GM21619 (cell line): Measurements from ENCODE around the gene AFDN.

ENCODE experiments used
- ATAC-seq: cut with Tn5 transposase; IDR thresholded peaks from one replicate; pipeline ENCODE4 v1.9.1; 2021; ENCODE audit not compliant: unreplicated experiment

The AFDN gene

GRCh38 chr6:167860550-167861226 is 34.0 kb downstream of the AFDN start:
- ATAC-seq = no peak

DNA sequence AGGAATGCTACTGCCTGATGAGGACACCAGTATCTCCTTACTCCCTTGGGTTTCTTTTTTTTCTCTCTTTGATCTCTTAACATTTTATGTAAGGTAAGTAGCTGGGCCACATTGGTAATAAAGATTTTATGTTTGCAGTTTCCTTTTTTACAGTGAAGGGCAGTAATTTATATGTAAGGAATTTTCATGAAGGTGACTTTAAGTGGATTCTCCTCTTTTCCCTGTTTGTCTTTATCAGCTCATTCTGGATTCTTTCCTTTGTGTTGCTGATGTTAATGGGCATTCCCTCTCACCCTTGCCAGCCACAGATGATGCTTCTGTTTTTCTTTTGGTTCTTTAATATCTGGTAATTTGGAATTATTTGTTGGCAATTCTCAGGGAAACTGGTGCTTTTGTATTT is 34.7 kb downstream of the AFDN start:
- ATAC-seq = no peak

GRCh38 chr6:167863897-167864296 is 37.2 kb downstream of the AFDN start:
- no peak for ATAC-seq

GRCh38 chr6:167866642-167867041 is 39.9 kb downstream of the AFDN start:
- no peak for ATAC-seq

DNA sequence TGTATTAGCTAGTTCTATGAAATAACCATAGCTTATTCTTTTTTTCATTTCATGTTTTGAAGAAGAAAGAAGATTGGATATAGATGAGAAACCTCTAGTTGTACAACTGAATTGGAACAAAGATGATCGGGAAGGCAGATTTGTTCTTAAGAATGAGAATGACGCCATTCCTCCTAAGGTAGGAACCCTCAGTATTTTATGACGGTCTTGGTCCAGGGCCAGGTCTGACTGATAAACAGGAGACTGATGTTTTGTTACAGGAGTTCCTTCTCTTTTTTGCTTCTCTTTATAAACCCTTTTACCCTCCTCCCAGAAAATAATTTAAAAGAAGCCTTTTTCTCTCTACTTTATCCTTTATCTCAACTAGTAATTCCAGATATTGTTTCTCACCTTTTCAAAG is 43.6 kb downstream of the AFDN start:
- no peak for ATAC-seq

- no peak for ATAC-seq
These were observed 46.0 kb downstream of the AFDN start for GRCh38 chr6:167872538-167873210.

GRCh38 chr6:167877994-167878779 is 51.5 kb downstream of the AFDN start:
- ATAC-seq = no peak

DNA sequence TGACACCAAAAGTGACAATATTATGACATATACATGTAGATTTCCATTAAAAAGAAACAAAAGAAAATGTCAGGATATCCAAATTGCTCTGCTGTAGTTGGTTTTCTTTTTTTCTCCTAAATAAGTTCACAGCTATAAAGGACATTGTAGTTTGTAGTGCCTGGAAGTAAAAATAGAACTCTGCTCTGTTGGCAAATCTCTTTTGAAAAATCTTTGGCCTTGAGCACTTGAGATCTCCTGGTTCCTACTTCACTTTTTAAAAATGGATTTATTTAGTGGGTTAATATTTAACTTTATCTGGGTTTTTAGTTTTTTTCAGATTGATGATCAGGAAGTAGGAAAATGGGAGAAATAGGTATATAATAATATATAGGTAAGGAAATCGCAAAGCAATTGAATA is 52.9 kb downstream of the AFDN start:
- no peak for ATAC-seq

GRCh38 chr6:167881327-167881726 is 54.6 kb downstream of the AFDN start:
- no peak for ATAC-seq

GRCh38 chr6:167882244-167882643 is 55.5 kb downstream of the AFDN start:
- no peak for ATAC-seq

GRCh38 chr6:167888098-167888497 is 61.4 kb downstream of the AFDN start:
- no peak for ATAC-seq

GRCh38 chr6:167892835-167893815 is 66.4 kb downstream of the AFDN start:
- peak; percentile 95 for ATAC-seq

DNA sequence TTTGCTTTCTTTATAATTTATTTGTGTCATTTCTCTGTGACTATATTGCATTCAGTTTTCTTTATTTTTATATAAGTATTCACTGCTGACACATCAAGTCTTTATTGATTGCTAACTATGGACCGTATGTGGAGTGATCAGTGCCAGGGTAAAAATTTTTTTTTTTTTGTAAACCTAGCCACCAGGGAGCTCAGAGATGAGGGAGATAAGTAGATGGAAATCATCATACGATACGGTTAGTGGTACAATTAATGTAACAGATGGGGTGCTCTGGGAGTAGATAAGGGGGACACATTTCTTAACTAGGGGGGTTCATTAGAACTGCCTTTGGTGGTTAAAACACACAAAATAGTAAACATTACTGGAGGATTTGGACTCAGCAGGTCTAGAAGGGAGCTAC is 68.3 kb downstream of the AFDN start:
- no peak for ATAC-seq

DNA sequence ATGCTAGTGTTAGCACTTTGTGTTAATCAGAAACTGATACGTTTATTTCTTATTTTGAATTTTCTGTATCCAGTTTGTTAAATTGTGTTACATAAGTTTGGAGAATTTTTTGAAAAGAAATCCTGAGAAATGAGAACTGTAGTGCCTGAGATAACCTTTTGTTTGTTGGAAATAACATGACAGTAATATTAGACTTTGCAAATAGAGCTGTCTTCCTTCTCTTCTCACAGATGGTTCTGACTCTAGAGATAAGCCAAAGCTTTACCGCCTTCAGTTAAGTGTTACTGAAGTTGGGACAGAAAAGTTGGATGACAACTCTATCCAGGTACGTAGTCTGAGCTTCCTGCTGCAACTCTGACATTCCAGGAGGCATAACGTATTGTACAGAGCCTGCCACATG is 69.9 kb downstream of the AFDN start:
- ATAC-seq = no peak

- peak; percentile 59 for ATAC-seq
These were observed 72.1 kb downstream of the AFDN start for GRCh38 chr6:167898673-167899311.

- no peak for ATAC-seq
These were observed 78.1 kb downstream of the AFDN start for GRCh38 chr6:167904791-167905190.

- no peak for ATAC-seq
These were observed 80.2 kb downstream of the AFDN start for GRCh38 chr6:167906899-167907298.

DNA sequence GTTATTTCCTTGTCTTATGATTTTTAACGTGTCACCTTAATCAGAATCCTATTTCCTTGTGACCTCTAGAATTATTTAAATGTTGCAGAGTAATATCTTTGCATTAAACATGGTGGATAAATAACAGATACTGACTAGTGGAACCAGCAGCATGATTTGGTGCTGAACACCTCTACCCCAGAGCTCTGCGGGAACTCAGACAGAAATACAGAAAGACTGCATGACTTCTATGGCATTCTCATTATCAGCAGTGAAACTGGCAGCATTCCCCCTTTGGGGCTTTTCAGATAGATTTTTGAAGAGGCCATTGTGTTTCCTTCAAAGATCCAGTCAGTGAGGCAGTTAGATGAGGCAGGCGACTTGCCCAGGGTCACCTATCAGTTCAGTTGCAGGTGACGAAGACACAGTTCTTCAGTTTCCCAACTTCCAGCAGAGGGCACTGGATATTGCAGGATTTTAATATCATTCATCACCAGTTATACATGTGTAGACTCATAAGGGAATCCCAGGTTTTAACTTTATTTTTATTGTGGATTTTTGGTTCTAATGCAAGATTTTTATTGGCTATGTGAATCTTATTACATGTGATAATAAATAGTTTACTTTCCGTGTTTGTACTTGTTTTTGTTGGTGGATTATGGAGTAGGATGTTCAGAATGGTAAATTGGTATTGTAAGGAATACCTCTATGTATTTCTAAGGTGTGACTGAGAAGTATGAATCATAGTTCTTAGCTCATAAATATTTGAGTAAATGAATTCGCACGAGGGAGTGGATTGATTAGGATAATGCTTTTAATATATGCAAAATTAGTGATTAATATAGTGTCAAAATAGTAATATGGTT is 81.3 kb downstream of the AFDN start:
- no peak for ATAC-seq

- no peak for ATAC-seq
These were observed 83.3 kb downstream of the AFDN start for GRCh38 chr6:167910007-167910406.
